Ishikawa (cell line): ENCODE data around the gene MYO5C.

ENCODE experiments used
- CEBPB ChIP-seq: IDR thresholded peaks from 2 replicates; pipeline ENCODE4 v1.6.1; 2012
- CREB1 ChIP-seq: IDR thresholded peaks from 2 replicates; pipeline ENCODE4 v1.6.1; 2012; ENCODE audit warnings: low read depth
- EGR1 ChIP-seq: IDR thresholded peaks from 2 replicates; pipeline ENCODE4 v1.6.1; 2012
- EP300 ChIP-seq: IDR thresholded peaks from 2 replicates; pipeline ENCODE4 v1.6.1; 2012; ENCODE audit warnings: borderline replicate concordance
- FOXM1 ChIP-seq: IDR thresholded peaks from 2 replicates; pipeline ENCODE4 v1.6.1; 2012; ENCODE audit warnings: low read depth, borderline replicate concordance
- NFIC ChIP-seq: IDR thresholded peaks from 2 replicates; pipeline ENCODE4 v1.6.1; 2012
- RAD21 ChIP-seq: IDR thresholded peaks from 2 replicates; pipeline ENCODE4 v1.6.1; 2012; ENCODE audit warnings: low read depth
- REST ChIP-seq: IDR thresholded peaks from 2 replicates; pipeline ENCODE4 v1.6.1; 2012; ENCODE audit warnings: low read depth, mild to moderate bottlenecking
- TAF1 ChIP-seq: IDR thresholded peaks from 2 replicates; pipeline ENCODE4 v1.6.1; 2012; ENCODE audit warnings: low read depth, mild to moderate bottlenecking
- TCF12 ChIP-seq: IDR thresholded peaks from 2 replicates; pipeline ENCODE4 v1.6.1; 2012; ENCODE audit warnings: low read depth
- TEAD4 ChIP-seq: IDR thresholded peaks from 2 replicates; pipeline ENCODE4 v1.6.1; 2012
- YY1 ChIP-seq: IDR thresholded peaks from 2 replicates; pipeline ENCODE4 v1.6.1; 2012; ENCODE audit warnings: low read depth
- ZBTB7A ChIP-seq: IDR thresholded peaks from 2 replicates; pipeline ENCODE4 v1.6.1; 2012; ENCODE audit warnings: low read depth
- TF ChIP-seq, protein P1 (sequence below): IDR thresholded peaks from 2 replicates; pipeline ENCODE4 v1.6.1; 2012
- TF ChIP-seq, protein P2 (sequence below): IDR thresholded peaks from 2 replicates; pipeline ENCODE4 v1.6.1; 2012

Gene MYO5C

GRCh38 chr15:52162260-52162659 lies 133.3 kb downstream of the MYO5C start:
- TF ChIP-seq EGR1, result no peak
- no peak for TF ChIP-seq RAD21
- TF ChIP-seq, protein P1, sequence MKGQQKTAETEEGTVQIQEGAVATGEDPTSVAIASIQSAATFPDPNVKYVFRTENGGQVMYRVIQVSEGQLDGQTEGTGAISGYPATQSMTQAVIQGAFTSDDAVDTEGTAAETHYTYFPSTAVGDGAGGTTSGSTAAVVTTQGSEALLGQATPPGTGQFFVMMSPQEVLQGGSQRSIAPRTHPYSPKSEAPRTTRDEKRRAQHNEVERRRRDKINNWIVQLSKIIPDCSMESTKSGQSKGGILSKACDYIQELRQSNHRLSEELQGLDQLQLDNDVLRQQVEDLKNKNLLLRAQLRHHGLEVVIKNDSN, result no peak
- TF ChIP-seq ZBTB7A, result no peak
- no peak for TF ChIP-seq YY1
- TF ChIP-seq TCF12, result no peak
- no peak for TF ChIP-seq CEBPB
- no peak for TF ChIP-seq TEAD4
- no peak for TF ChIP-seq TAF1
- TF ChIP-seq NFIC, result no peak
- TF ChIP-seq, protein P2, sequence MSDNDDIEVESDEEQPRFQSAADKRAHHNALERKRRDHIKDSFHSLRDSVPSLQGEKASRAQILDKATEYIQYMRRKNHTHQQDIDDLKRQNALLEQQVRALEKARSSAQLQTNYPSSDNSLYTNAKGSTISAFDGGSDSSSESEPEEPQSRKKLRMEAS, result no peak
- no peak for TF ChIP-seq EP300
- no peak for TF ChIP-seq FOXM1
- no peak for TF ChIP-seq CREB1

- no peak for TF ChIP-seq NFIC
- TF ChIP-seq CEBPB, result no peak
- no peak for TF ChIP-seq TAF1
- TF ChIP-seq FOXM1, result no peak
- TF ChIP-seq TEAD4, result no peak
- TF ChIP-seq REST, result no peak
- TF ChIP-seq ZBTB7A, result no peak
- TF ChIP-seq EGR1, result no peak
- TF ChIP-seq, protein P2, result no peak
- TF ChIP-seq CREB1, result no peak
- TF ChIP-seq TCF12, result no peak
Observed at GRCh38 chr15:52161406-52161966, 134.1 kb downstream of the MYO5C start.

DNA sequence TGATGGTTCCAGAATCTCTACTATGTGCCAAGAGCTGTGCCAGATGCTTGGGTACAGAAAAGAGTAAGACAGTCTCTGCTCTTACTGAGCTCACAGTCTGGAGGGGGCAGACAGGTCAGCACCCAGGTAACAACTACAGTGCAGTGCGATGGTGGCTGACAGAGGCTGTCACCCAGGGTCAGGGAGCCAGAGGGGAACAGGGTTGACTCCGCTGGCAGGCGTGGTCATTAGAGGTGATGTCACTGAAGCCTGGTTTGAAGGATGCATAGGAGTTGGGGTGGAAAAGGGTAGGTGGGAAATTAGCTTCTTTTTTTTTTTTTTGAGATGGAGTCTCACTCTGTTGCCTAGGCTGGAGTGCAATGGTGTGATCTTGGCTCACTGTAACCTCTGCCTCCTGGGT lies 136.0 kb downstream of the MYO5C start:
- no peak for TF ChIP-seq ZBTB7A
- no peak for TF ChIP-seq RAD21
- no peak for TF ChIP-seq YY1
- TF ChIP-seq TCF12, result no peak
- TF ChIP-seq TEAD4, result no peak
- no peak for TF ChIP-seq NFIC
- TF ChIP-seq EP300, result no peak
- TF ChIP-seq, protein P1, result no peak
- no peak for TF ChIP-seq EGR1
- no peak for TF ChIP-seq FOXM1
- TF ChIP-seq, protein P2, result no peak
- TF ChIP-seq REST, result no peak
- no peak for TF ChIP-seq CREB1
- TF ChIP-seq CEBPB, result no peak
- no peak for TF ChIP-seq TAF1

DNA sequence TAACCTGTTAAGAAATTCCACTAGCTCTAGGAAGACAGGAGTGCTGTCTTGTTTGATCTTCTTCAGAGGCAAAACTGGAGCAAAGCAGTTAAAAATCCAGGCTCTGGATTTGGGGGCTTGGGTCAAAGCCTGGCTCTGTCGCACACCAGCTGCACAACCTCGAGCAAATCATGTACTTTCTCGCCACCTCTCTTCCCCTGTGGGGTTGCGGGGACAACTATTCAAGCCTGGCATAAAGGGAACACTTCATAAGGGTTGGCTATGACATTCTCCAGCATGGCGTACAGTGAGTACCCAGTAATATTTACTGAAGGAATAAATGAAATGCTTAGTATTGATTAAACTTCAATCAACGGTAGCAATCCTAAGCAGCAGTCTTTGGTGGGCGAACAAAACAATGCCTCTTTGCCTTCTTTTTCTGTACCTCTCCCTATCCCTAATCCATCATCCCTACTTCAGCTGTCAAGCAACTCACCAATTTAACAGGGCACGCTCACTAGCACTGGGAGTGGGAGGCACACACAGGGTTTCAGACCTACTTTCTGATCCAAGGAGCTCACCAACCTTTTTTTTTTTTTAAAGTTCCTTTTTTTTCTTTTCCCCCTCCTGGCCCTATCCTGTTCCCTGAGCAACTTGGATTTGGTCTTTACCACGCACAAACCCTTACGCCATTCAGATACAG lies 137.4 kb downstream of the MYO5C start:
- TF ChIP-seq EGR1 (no peak), CREB1 (no peak), NFIC (no peak), RAD21 (no peak), EP300 (no peak), ZBTB7A (no peak), REST (no peak), CEBPB (no peak)
- TF ChIP-seq, protein P1, result no peak
- TF ChIP-seq, protein P2, result no peak
